ENCODE measurements around the gene UBE2L5. TPM values are rescaled to one million over a fixed set of nuclear protein-coding genes. Genes with fewer than 3 reads are reported as not detected.

Gene UBE2L5
- total RNA-seq, 1 donor from 2014 or later = not detected

GRCh38 chr13:30408319-30409101 is 13.8 kb upstream of the UBE2L5 start:
- peak overlapping the region; percentile 81 for H3K27ac ChIP-seq (replicated peaks)
- no peaks in the 10 kb centered on the region for H3K9me3 ChIP-seq (replicated peaks)
- intact Hi-C loops (cut with micrococcal nuclease) = no loop called here
- TF ChIP-seq, protein P1, sequence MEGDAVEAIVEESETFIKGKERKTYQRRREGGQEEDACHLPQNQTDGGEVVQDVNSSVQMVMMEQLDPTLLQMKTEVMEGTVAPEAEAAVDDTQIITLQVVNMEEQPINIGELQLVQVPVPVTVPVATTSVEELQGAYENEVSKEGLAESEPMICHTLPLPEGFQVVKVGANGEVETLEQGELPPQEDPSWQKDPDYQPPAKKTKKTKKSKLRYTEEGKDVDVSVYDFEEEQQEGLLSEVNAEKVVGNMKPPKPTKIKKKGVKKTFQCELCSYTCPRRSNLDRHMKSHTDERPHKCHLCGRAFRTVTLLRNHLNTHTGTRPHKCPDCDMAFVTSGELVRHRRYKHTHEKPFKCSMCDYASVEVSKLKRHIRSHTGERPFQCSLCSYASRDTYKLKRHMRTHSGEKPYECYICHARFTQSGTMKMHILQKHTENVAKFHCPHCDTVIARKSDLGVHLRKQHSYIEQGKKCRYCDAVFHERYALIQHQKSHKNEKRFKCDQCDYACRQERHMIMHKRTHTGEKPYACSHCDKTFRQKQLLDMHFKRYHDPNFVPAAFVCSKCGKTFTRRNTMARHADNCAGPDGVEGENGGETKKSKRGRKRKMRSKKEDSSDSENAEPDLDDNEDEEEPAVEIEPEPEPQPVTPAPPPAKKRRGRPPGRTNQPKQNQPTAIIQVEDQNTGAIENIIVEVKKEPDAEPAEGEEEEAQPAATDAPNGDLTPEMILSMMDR (IDR thresholded peaks at IDR 0.05; ENCODE audit: borderline replicate concordance) = peak; percentile 85
- no peaks in the 10 kb centered on the region for H3K36me3 ChIP-seq
- DNase-seq = peak; percentile 95
- H3K4me1 ChIP-seq = peaks cover 24% of the 10 kb centered on the region
- H3K27me3 ChIP-seq (ENCODE audit: low read depth) = no peaks in the 10 kb centered on the region
- H3K4me3 ChIP-seq = peak overlapping the region; percentile 60

GRCh38 chr13:30409886-30410704 is 12.2 kb upstream of the UBE2L5 start:
- Histone ChIP-seq H3K4me3 (no peak overlapping the region), H3K27ac (replicated peaks) (peak overlapping the region; percentile 81), H3K9me3 (replicated peaks) (no peaks in the 10 kb centered on the region), H3K4me1 (peaks cover 24% of the 10 kb centered on the region), H3K36me3 (no peaks in the 10 kb centered on the region), H3K27me3 (ENCODE audit: low read depth) (no peaks in the 10 kb centered on the region)
- no peak for DNase-seq
- intact Hi-C loops (cut with micrococcal nuclease) = loop anchor here (10.0 kb wide), 1 partner anchor 55 kb away; the partner anchor contains the start of gene HMGB1
- TF ChIP-seq, protein P1 (IDR thresholded peaks at IDR 0.05; ENCODE audit: borderline replicate concordance) = no peak

GRCh38 chr13:30410705-30411125 is 11.6 kb upstream of the UBE2L5 start:
- TF ChIP-seq, protein P1 (IDR thresholded peaks at IDR 0.05; ENCODE audit: borderline replicate concordance) = no peak
- Histone ChIP-seq H3K4me1 (peaks cover 24% of the 10 kb centered on the region), H3K4me3 (no peak overlapping the region), H3K27ac (replicated peaks) (peak overlapping the region; percentile 81), H3K27me3 (ENCODE audit: low read depth) (no peaks in the 10 kb centered on the region), H3K36me3 (no peaks in the 10 kb centered on the region), H3K9me3 (replicated peaks) (no peaks in the 10 kb centered on the region)
- no peak for DNase-seq
- intact Hi-C loops (cut with micrococcal nuclease) = loop anchor here (10.0 kb wide), 1 partner anchor 54 kb away; the partner anchor contains the start of gene HMGB1

- H3K36me3 ChIP-seq = no peaks in the 10 kb centered on the region
- TF ChIP-seq, protein P1 (IDR thresholded peaks at IDR 0.05; ENCODE audit: borderline replicate concordance) = no peak
Measured at GRCh38 chr13:30412346-30412745, 9.9 kb upstream of the UBE2L5 start.

GRCh38 chr13:30413842-30414241 is 8.5 kb upstream of the UBE2L5 start:
- intact Hi-C loops (cut with micrococcal nuclease) = loop anchor here (10.0 kb wide), 1 partner anchor 51 kb away; the partner anchor contains the start of gene HMGB1
- Histone ChIP-seq H3K36me3 (no peaks in the 10 kb centered on the region), H3K9me3 (replicated peaks) (no peaks in the 10 kb centered on the region), H3K27ac (replicated peaks) (no peak overlapping the region), H3K4me3 (no peak overlapping the region), H3K4me1 (peaks cover 16% of the 10 kb centered on the region), H3K27me3 (ENCODE audit: low read depth) (no peaks in the 10 kb centered on the region)
- no peak for DNase-seq
- TF ChIP-seq, protein P1 (IDR thresholded peaks at IDR 0.05; ENCODE audit: borderline replicate concordance) = no peak

More at GRCh38 chr13:30412346-30412745, 9.9 kb upstream of the UBE2L5 start:
- H3K4me3 ChIP-seq = no peak overlapping the region
- H3K27me3 ChIP-seq (ENCODE audit: low read depth) = no peaks in the 10 kb centered on the region
- H3K9me3 ChIP-seq (replicated peaks) = no peaks in the 10 kb centered on the region
- no peak for DNase-seq
- peaks cover 24% of the 10 kb centered on the region for H3K4me1 ChIP-seq
- intact Hi-C loops (cut with micrococcal nuclease) = loop anchor here (10.0 kb wide), 1 partner anchor 52 kb away; the partner anchor contains the start of gene HMGB1
- no peak overlapping the region for H3K27ac ChIP-seq (replicated peaks)

Measured in left ventricle myocardium inferior (tissue), 1 donor.